ENCODE data around the gene ATP11B. TPM values are rescaled to one million over a fixed set of nuclear protein-coding genes. Genes with fewer than 3 reads are reported as not detected.

ATP11B gene
- total and polyA plus RNA-seq, 2 experiments from 2014 or later: 5.8 to 24.7 TPM

GRCh38 chr3:182964179-182964578 lies 170.9 kb downstream of the ATP11B start (continued):
- no peak for TF ChIP-seq ETS1 (IDR thresholded peaks at IDR 0.05)
- no peak for TF ChIP-seq NANOG (IDR thresholded peaks at IDR 0.05; ENCODE audit: borderline replicate concordance)
- no peak for TF ChIP-seq POLR2AphosphoS5 (IDR thresholded peaks at IDR 0.05; ENCODE audit: low read depth)
- TF ChIP-seq ZNF331 (CRISPR knock-in tag; IDR thresholded peaks at IDR 0.05; ENCODE audit: low read depth): no peak
- TF ChIP-seq ZNF462 (CRISPR knock-in tag; IDR thresholded peaks at IDR 0.05): no peak
- no peak for TF ChIP-seq EZH2 (IDR thresholded peaks at IDR 0.05; ENCODE audit: low read depth, unreplicated experiment)
- TF ChIP-seq STAT1 (IDR thresholded peaks at IDR 0.05; ENCODE audit: unreplicated experiment): no peak

GRCh38 chr3:182965861-182966366 lies 172.6 kb downstream of the ATP11B start:
- Histone ChIP-seq H3K79me2 (replicated peaks; ENCODE audit: insufficient read depth) (peaks cover 76% of the 10 kb centered on the region), H3K36me3 (ENCODE audit: insufficient read depth) (no peaks in the 10 kb centered on the region), H3K4me1 (ENCODE audit: insufficient read depth) (peaks cover 25% of the 10 kb centered on the region), H3K4me3 (no peak overlapping the region), H2AFZ (no peak overlapping the region), H3K9me2 (ENCODE audit: insufficient read depth) (no peaks in the 10 kb centered on the region), H3K27ac (ENCODE audit: low read depth) (no peak overlapping the region), H3F3A (replicated peaks; ENCODE audit: low read depth) (no peaks in the 10 kb centered on the region), H4K20me1 (replicated peaks; ENCODE audit: insufficient read depth) (peaks cover 5% of the 10 kb centered on the region; the same call in 1 of the 2 replicates), H3K27me3 (ENCODE audit: insufficient read depth) (no peaks in the 10 kb centered on the region), H3K4me2 (no peak overlapping the region)
- H3K4me3 Mint-ChIP-seq: no peak overlapping the region
- no peaks in the 10 kb centered on the region for H3K9me3 Mint-ChIP-seq
- peaks cover 3% of the 10 kb centered on the region; the same call in 1 of the 3 replicates for H3K36me3 Mint-ChIP-seq (ENCODE audit: low read depth)
- H3K27me3 Mint-ChIP-seq (ENCODE audit: insufficient read depth, low read depth, poor library complexity): peaks cover 2% of the 10 kb centered on the region
- H3K4me1 Mint-ChIP-seq: peaks cover 33% of the 10 kb centered on the region
- H3K27ac Mint-ChIP-seq: peak overlapping the region; percentile 43; the same call in 1 of the 2 replicates
- no peak for DNase-seq (ENCODE audit: low spot score)
- ATAC-seq: peak; percentile 45
- TF ChIP-seq CTCF (conservative IDR thresholded peaks at IDR 0.05; ENCODE audit: low read depth in 2 of 2): no peak
- no peak for TF ChIP-seq STAT1 (IDR thresholded peaks at IDR 0.05; ENCODE audit: unreplicated experiment)
- no peak for TF ChIP-seq ETS1 (IDR thresholded peaks at IDR 0.05)
- no peak for TF ChIP-seq JUNB (IDR thresholded peaks at IDR 0.05; ENCODE audit: unreplicated experiment)
- TF ChIP-seq ZNF114 (CRISPR knock-in tag; IDR thresholded peaks at IDR 0.05): no peak
